Stimulated activated CD4-positive, alpha-beta T cell treated with anti-CD3 and anti-CD28 coated beads, Interleukin-15, amount 100 ng/mL, for 1 hour (primary cell): ENCODE results near the gene F11R.
"Not testable (repeated sequence)": the region's sequence is repeated elsewhere in the genome, so short reads cannot be mapped to it uniquely, and the experiment has no call there.

ENCODE experiments used
- DNase-seq, 2 donors: peaks; one replicate each; pipeline ENCODE4 v3.0.0-alpha.2; 2020; ENCODE audit warnings: low read depth in 1 of 2, low spot score in 1 of 2

Gene F11R

DNA sequence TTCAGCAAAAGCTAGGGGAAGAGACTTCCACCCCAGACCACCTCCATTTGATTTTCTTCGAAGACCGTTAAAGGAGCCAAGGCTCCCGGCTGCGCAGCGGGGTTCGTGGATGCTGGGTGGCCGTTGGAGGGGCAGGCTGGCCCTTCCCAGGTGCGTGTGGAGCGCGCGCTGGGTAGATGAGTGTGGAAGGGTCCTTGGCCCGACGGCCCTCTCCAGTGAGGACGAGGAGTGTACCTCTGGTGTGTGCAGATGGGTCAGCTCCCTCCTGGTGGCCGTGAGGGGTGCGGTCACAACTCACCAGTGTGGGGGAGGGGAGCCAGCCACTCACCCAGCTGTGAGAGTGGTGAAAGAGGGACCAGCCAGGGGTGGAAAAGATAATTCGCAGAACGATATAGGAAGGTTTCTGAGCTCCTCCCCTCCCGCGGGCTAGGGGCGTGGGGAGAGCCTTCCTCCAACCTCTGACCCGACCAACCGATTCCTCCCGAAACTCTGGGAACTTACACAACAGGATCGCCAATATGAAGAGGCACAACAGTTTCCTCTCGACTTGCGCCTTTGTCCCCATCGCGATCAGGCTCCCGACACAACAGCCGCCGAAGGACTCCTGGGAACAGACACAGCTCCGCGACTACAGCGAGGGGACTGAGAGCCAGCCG is at the start of gene F11R:
F11R (minus strand) TSS at position 644 of the 656 bp plus-strand sequence; CDS start at position 565, 79 bp downstream.
- peak in 1 of 2 donors; percentile 14 for DNase-seq

DNA sequence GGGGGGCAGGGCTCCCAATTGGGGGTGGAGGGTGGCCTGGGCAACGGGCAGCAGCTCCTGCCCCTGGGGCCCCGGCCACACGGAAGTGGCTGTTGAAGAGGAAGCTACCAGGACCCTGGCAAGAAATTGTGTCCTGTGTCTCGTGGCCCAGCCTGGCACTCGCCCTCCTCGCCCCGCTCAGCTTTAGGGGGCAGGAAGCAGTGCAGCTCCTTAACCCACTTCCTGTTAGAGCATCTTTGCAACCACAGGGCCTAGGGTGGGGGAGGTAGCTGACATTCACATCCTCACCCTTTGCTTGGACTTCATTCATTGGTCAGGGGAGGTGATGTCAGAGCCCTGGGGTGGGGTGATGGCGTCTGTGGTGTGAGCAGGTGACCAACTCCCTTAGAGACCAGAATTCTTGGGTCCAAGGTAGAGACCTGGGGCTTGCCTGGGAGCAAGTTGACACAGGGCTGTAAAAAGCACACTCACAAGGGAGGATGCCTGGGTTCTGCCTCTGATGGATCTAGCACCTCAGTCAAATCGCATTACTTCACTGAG is 48.8 kb upstream of the F11R start, which contains the start of gene ARHGAP30:
ARHGAP30 (minus strand) TSS at position 161 of the 540 bp plus-strand sequence. CDS start 267 bp downstream, outside the sequence.
- peak; percentile 46 to 67 for DNase-seq

DNA sequence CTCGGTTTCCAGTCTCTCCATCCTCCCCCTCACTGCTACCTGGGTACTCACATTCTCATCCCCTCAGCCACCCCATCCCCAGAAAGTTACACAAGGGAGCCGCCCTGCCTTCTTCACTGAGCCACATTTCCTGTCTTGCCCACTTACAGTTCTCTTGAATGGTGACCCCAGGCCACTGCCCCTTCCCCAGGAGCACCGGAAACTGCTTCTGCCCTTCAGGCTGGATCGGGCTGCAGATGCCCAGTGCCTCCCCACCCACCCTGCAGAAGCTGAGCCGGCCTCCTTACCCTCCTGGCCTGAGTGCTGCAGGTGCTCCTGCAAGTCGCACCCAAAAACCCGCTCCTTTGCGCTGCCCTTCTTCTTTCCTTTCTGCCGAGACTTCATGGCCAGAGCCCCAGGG is 48.3 kb upstream of the F11R start:
- DNase-seq = no peak

DNA sequence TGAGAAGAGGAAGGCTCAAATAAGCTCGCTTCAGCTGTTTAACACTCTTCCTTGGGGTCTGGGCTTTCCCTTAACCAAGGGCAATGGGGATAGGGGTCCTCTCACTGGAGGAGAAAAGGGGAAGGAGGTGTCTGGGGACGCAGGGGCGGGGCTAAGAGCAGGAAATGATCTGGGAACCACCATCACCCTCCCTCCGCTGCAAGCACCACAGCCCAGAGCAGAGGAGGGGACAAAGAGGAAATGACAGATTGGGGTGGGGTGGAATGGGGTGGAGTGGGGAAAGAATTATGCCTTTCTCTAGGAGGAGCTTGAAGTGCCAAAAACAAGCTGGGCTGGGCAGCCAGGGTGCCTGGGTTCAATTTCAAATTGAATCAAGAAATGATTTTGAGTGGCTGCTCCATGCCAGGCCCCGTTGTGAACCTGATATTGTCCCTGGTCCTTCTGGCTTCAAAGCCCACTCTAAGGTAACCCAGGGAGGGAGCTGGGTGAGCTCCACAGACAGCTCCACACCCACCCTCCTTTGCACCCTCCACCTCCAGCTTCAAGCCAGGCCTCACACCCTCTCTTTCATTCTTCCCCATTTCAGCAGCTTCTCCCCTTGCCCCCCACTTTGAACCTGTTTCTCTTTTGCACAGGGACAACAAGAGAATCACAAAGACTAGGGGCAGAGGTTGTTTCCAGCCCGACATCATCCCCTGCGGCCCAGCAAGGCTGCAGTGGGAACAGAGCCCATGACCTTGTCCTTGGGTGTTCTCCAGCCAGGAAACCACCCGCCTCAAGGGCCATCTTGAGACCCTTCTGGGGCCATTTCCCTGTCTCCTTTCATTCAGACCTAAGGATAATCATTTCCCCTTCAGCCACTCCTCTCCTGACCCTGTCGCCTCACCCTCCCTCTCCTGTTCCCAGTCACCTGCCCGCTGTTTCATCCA is 47.6 kb upstream of the F11R start:
- DNase-seq = peak; percentile 49 to 66

DNA sequence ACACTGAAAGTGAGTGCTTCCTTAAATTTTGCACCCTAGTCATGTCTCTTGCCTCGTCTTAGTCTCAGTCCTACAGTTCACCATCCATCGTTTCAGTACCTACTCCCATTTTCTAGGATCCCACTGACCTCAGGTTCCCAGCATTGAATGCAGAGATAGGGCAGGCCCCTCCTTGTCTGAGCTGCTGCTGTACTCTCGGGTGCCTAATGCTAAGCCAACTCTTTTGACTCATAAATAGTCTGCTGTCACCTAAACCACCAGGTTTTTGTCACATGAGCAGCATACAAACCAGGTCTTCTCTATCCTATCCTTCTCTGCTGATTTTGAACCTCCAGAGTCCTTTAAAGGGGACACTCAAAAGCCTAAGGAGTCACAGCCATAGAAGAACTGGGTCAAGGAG is 45.7 kb upstream of the F11R start:
- no peak for DNase-seq

DNA sequence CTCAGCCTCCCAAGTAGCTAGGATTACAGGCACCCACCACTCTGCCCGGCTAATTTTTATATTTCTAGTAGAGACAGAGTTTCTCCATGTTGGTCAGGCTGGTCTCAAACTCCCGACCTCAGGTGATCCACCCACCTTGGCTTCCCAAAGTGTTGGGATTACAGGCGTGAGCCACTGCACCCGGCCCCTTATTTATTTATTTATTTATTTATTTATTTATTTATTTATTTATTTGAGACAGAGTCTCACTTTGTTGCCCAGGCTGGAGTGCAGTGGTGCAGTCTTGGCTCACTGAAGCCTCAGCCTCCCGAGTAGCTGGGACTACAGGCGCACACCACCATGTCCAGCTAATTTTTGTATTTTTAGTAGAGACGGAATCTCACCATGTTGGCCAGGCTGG is 44.7 kb upstream of the F11R start:
- DNase-seq = not testable (repeated sequence)

DNA sequence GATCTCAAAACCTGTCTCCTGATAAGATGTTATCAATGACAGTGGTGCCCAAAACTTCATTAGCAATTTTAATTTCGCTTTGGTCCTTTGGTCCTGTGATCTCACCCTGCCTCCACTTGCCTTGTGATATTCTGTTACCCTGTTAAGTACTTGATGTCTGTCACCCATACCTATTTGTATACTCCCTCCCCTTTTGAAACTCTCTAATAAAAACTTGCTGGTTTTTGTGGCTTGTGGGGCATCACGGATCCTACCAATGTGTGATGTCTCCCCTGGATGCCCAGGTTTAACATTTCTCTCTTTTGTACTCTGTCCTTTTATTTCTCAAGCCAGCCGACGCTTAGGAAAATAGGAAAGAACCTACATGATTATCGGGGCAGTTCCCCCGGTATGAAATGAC is 43.0 kb upstream of the F11R start:
- not testable (repeated sequence) for DNase-seq

DNA sequence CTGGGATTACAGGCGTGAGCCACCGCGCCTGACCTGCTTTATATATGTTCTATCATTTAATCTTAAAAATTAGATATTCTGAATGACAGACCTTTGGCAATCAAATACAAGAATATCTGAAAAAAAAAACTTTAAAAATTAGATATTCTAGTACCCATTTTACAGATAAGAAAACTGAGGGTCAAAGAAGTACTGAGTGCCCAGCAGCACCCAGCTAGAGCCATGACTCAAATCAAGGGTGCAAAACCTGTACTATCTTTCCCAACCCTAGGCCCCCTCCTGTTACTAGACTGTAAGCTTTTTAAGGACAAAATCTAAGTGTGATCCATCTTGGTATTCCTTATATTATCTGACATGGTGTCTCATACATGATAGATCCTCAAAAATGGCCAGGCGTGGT is 40.5 kb upstream of the F11R start:
- DNase-seq = no peak

DNA sequence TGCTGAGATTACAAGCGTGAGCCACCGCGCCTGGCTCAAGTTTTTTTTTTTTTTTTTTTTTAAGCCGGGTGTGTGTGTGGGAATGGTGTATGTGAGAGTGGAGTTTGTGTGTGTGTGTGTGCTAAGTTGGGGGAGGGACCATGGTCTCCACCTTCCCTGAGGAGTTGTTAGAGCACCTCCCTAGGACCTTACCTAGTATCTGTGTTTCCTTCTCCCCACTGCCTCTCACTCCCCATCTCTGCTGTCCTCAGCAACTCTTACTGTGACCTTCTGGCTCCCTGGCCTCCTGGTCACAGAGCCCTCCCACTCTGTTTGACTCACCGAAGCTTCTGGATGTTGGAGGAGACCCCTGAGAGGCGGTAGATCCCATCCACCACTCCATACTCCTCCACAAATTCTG is 38.3 kb upstream of the F11R start:
- DNase-seq = no peak

DNA sequence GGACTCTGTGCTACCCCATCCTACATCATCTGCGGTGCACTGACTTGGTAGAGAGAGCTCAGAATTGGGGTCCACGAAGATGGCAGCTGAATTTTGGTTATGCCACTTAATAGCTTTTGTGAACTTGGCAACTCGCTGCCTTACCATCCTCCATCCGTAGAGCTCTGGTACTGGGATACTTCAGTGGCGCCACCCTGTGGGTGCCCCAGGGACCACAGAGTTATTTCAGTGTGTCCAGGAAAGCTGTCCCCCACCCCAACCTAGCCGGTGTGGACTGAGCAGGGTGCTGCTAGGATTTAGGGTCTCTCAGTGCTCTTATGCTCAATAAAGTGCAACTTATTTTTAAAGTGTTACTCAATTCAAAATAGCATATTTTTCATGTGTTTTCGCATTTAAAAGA is 33.9 kb upstream of the F11R start:
- no peak for DNase-seq

DNA sequence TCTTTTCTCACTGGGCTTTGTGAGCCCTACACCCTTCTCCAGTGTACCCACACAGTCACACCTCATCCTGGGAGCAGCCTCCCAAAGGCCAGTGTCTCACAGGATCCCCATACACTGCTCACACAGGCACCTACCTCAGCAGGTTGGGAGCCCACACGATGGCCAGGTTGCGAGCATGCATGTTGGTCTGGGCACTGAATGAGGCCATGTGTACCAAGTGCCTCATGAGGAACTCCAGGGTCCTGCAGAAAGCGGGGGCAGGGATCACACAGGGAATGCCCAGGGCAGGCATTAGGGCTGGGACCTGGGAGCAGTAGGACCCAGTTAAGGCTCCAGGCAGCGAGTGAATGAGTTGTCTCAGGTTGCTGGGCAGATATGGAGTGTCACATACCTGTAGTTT is 33.3 kb upstream of the F11R start:
- DNase-seq = no peak

DNA sequence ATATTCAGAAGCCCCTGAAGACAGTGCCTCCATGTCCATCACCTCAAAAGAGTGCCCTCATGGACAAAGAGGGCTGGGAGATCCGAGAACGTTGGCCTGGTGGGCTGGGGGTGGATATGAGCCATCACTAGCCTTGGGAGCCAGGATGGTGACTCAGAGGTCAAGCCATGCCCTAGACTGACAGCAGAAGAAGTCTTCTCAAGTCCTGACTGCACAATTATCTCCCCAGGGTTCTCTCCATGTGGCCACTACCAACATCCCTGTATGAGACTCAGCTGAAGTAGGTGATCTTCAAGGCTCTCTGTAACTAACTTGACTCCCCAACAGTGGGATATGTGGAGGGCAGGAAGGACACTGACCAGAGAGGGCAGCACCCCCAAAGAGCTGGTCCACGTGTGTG is 31.9 kb upstream of the F11R start:
- no peak for DNase-seq

DNA sequence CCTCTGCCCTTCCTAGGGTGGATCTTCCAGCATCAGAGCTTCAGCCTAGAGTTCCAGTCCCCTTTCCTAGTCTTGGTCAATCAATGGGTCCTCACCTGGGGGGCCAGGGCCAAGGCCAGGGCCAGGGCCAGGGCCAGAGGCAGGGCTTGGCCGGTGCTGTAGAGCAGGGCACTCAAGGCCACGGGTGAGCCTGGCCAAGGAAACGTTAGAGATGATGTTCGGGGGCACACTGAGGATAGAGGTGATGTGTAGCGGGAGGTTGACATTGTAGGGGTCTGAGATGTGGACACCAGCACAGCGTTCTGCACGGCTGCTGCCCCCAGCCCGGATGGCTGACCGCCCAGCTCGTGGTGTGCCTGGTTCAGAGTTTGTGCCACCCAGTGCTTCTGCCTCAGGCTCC is 30.3 kb upstream of the F11R start:
- no peak for DNase-seq

DNA sequence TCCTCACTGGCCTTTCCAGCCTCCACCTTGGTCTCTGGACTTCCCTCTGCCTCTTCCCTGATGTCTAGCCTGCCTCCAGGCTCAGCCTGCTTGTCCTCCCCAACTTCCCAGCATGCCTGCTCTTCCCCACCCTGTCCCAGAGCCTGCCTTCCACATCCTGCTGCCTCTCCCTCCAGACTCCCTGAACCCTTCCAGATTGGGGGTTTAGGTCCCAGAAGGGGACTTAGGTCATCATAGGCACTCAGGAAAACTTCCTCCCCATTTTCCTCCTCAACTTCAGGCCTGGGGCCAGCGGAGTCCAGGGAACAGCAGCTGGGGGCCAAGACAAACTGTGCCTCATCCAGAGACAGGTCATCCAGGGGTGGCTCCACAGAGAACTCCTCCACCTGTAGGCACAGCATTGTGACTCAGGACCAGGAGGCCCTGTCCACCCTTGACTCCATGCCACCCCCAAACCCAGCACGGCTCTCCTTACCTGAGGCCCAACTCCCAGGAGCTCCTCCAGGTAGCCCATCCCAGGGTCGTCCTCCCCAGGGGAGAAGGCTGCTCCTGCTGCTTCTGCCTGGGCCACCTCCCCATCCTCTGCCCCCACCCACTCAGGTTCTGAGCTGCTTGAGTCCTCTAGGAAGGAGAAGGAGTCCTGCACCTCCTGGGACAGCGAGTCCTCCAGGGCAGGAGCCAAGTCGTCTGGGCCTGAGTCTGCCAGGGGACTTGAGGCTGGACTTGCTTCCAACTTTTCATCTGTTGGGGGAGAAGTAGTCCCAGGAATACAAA is 28.2 kb upstream of the F11R start:
- DNase-seq = no peak

DNA sequence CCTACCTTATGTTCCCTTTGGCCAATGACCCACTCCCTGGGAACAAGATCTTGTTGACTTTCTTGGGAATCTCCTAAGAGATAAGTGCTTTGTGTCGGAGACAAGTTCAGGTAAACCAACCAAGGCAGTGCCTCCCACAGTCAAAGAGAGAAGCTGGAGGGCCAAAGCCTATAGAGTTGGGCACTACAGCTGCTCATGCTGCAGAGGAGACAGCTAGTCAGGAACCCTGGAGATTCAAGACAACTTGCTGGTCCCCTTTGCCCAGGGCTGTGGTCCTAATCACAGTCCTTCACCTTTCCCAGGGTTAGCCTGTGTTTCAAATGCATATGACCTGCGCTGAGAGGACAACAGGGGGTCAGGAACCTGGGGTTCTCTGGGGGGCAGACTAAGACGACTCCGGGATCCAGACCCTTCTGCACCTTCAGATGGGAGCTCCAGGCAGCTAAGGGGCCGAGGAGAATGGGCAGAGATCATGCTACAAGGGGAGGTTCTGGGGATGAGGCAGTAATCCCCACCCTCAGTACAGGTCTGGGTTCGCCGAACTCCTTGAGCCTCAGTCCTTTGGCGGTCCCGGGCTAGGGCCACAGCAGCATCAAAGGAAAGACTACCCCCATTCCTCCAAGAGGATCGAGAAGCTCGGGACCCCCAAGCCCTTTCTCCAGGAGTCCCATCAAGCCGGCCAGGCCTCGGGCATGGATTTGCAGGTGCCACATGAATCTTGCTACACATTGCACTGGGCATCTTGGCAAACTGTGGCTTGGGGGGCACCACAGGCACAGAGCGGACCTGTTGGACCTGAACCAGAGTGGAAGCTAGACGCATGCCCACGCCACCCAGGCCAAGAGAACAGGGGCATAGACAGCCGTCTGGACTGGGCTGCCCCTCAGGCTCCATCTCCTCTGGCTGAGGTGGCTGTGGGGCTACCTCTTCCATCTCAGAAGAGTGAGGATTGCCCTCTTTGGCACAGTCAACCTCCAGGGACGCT is 26.8 kb upstream of the F11R start:
- DNase-seq = no peak

DNA sequence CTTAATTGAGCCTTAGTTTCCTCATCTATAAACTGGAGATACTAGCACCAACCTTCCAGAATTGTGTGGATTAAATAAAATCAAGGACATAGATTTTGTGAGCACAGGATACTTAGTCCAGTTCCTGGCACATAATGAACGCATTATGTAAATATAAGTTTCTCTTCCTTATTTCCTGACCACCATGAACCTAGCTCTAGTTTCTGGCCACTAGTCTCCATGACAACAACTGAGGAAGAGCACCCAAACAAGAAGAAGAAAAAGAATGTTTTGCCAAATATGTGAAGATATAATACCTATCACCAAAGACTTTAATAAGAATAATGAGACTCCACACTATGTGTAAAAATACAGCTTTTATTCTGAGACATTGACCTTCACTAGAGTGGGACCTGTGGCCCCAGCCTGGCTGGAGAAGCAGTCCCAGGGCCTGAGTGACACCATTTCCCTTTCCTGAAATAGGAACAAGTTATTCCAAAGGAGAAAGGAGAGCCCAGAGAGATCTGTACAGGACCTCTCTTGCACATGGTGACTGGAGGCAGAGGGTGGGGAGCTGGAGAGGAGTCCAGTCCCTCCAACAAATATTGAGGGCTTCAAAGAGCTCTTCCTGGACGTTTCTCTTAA is 25.8 kb upstream of the F11R start:
- no peak for DNase-seq

DNA sequence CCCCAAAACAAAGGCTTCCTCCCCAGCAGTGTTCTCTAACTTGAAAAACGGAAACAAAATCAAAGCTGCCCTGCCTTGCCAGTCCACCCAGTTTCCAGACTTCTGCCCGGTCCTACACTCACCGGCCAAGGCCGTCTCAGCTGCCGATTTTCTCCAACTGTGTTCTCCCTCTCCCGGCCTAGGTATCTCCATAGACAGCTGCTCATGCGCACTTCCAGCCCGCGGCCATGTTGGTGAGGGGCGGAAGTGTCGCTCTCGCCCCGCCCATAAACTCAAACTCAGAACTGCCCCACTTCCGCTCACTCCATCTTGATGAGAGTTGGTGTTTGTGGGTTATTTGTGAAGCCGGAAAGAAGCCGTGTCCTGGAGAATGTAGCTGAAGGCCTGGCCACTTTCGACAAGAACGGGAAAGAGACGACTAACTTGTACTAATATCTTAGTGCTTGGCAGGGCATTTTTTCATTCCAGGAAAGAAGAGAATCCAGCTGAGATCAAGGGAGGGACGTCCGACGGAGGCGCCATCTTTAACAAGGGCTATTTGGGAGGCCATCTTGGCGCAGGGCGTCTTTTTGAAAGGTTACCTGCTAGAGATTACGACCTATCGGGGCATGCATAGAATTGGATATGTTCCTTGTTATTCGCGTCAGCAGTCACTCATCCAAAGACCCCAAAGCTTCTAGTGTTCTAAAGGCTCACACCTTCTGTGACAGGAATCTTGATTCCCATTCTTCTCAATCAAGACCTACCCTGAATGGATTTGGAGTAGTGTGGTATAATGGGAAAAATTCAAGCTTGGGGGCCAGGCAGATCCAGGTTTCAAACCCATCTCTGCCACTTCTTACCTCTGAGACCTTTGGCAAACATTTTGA is 25.0 kb upstream of the F11R start, which contains the start of gene USF1:
USF1 (minus strand) TSS at position 242 of the 869 bp plus-strand sequence. CDS start 2,702 bp downstream, outside the sequence.
- DNase-seq = peak; percentile 83

DNA sequence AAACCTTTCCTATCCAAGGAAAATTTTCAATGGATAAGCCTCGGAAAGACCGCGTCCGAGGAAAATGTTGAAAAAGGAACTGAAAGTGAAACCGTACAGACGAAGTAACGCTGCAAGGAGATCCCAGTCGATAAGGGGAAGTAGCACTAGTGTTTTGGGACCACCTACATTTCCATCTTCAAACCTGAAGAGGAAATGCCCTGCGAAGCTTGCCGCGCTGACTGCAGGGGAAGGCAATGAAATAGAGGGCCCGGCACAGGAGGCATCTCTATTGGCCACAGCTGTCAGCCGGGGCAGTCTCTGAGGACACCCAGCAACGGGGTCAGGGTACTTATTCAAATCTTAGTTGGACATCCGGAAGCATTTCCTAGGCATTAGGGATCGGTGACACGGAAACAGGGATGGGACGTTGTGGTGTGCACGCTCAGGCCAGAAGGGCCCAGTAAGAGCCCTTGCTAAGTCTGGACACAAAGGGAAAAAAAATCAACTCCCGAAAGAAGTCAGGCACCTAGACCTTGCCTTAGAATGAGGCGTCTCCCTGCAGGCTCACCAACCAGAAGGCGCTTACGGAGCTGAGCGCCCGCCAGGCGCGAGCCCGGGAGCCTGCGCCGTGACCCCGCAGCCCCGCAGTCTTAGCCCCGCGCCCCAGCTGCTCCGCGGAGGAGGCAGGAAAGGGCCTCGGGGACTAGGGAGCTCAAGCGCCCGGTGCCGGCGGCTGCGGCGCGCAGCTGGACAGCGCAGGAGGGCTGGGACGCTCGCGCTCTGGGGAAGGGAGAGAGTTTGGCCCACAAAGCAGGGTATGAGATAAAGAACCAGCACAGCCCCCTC is 24.2 kb upstream of the F11R start:
- no peak for DNase-seq
